Hematopoietic multipotent progenitor cell treated with erythropoietin and hydrocortisone succinate and interleukin-3 and kit ligand, for 15 days (in vitro differentiated cells): ENCODE data around the gene PCBD1.
A peak's percentile ranks its signal among the peaks of the same experiment; 100 is the strongest.

ENCODE experiments used
- DNase-seq: peaks from one replicate; pipeline ENCODE4 v3.0.0-alpha.2; 2015; ENCODE audit warnings: low spot score

The PCBD1 gene

GRCh38 chr10:70902661-70903261 is 14.4 kb upstream of the PCBD1 start:
- DNase-seq: no peak

GRCh38 chr10:70901276-70901878 is 13.0 kb upstream of the PCBD1 start:
- DNase-seq: no peak

- no peak for DNase-seq
These were observed 10.7 kb upstream of the PCBD1 start for GRCh38 chr10:70899096-70899495.

GRCh38 chr10:70898687-70899086 is 10.3 kb upstream of the PCBD1 start:
- no peak for DNase-seq

- DNase-seq: no peak
These were observed 8.2 kb upstream of the PCBD1 start for GRCh38 chr10:70896551-70896950.

GRCh38 chr10:70894416-70894815 is 6.1 kb upstream of the PCBD1 start:
- DNase-seq: no peak

GRCh38 chr10:70893227-70894006 is 5.1 kb upstream of the PCBD1 start:
- no peak for DNase-seq

- DNase-seq: no peak
These were observed 4.3 kb upstream of the PCBD1 start for GRCh38 chr10:70892631-70893030.

GRCh38 chr10:70891627-70892026 is 3.3 kb upstream of the PCBD1 start:
- DNase-seq: no peak

- DNase-seq: no peak
These were observed 2.6 kb upstream of the PCBD1 start for GRCh38 chr10:70890917-70891431.

GRCh38 chr10:70889291-70889690 is 926 bp upstream of the PCBD1 start:
- DNase-seq: no peak

GRCh38 chr10:70886921-70887665 is 1.3 kb downstream of the PCBD1 start:
- no peak for DNase-seq

- DNase-seq: no peak
These were observed 2.1 kb downstream of the PCBD1 start for GRCh38 chr10:70885931-70886903.

- no peak for DNase-seq
These were observed 2.9 kb downstream of the PCBD1 start for GRCh38 chr10:70885481-70885880.

GRCh38 chr10:70884741-70885140 is 3.6 kb downstream of the PCBD1 start:
- DNase-seq: no peak

- peak; percentile 65 for DNase-seq
These were observed 8.3 kb downstream of the PCBD1 start for GRCh38 chr10:70880077-70880534.

- no peak for DNase-seq
These were observed 9.2 kb downstream of the PCBD1 start for GRCh38 chr10:70879207-70879606.

GRCh38 chr10:70874061-70874460 is 14.3 kb downstream of the PCBD1 start:
- no peak for DNase-seq

- no peak for DNase-seq
These were observed 16.1 kb downstream of the PCBD1 start for GRCh38 chr10:70872291-70872690.

- DNase-seq: no peak
These were observed 21.9 kb downstream of the PCBD1 start for GRCh38 chr10:70866424-70866823.

- no peak for DNase-seq
These were observed 23.4 kb downstream of the PCBD1 start for GRCh38 chr10:70864935-70865334.
